NCI-H2171 (cell line): ENCODE results near the gene PDCD11.
"Not testable (repeated sequence)": the region's sequence is repeated elsewhere in the genome, so short reads cannot be mapped to it uniquely, and the experiment has no call there.

ENCODE experiments used
- DNase-seq: peaks from one replicate; lab custom pipeline; 2025; lab: John Stamatoyannopoulos, UW

The PDCD11 gene

DNA sequence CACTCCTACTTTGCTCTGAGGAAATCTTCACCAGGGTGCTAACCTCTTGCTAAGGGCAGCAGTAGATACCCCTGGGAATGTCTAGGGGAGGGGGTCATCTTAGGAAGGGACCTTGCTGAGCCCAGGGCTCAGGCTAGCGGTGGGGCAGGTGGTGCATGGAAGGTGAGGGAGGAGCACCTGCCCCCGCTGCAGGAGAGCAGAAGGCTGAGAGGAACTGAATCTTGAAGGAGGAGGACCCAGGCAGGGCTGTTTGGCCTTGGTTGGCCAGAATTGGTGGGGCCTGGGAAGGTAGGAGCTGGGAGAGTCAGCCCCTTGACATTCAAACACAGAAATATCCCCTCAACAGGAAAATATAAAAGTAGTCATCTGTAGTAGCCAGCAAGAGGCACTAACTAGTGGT lies 75.6 kb downstream of the PDCD11 start:
- no peak for DNase-seq

DNA sequence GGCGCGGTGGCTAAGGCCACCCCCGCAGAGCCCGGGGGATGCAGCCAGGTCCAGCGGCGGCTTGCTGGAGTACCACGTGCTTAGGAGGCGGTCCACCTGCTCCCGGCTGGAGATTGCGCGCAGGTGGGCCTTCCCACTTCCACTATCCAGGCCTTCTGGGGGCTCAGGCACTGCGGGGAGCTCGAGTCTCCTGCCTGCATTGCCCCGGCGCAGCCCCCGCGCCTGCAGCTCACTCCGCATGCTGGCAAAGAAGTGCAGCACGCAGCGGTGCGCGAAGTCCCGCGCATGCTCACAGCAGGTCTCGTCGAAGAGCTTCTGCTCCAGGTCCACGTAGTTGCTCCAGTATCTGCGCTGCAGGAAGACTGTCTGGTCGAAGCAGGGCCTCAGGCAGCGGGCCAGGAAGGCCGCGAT lies 76.8 kb downstream of the PDCD11 start:
- DNase-seq = no peak

DNA sequence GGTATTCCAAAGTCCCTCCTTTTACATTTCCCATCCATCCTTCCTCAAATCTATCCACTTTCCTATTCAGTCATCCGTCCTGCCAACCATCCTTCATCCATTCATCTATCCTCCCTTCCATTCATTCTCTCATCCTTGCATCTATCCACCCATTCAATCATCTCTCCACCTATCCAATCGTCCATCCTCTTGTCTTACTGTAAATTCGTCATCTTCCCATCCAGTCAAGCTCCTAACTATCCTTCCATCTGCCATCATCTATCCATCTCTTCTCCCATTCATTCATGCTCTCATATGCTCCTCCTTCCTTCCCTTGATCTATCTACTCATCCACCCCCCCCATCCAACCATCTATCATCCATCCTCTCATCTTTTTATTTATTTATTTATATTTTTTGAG lies 77.7 kb downstream of the PDCD11 start:
- DNase-seq = no peak

DNA sequence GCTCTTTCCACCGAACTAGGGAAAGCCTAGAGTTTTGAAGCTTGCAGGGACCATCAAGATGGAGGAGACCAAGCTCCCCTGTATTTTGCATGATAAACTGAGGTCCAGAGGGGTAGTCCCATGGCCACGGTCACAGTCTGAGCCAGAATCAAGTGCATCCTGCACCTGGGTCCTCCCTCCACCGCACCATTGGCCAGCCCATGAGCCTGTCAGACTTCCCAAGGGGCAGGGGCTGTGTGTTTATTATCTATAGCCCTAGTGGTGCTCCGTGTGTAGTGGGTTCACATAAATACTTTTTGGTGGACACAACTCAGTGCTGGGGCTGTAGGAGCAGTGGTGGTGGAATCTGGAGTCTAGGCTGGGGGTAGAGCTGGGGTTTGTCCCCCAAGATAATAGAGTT lies 79.0 kb downstream of the PDCD11 start:
- no peak for DNase-seq

DNA sequence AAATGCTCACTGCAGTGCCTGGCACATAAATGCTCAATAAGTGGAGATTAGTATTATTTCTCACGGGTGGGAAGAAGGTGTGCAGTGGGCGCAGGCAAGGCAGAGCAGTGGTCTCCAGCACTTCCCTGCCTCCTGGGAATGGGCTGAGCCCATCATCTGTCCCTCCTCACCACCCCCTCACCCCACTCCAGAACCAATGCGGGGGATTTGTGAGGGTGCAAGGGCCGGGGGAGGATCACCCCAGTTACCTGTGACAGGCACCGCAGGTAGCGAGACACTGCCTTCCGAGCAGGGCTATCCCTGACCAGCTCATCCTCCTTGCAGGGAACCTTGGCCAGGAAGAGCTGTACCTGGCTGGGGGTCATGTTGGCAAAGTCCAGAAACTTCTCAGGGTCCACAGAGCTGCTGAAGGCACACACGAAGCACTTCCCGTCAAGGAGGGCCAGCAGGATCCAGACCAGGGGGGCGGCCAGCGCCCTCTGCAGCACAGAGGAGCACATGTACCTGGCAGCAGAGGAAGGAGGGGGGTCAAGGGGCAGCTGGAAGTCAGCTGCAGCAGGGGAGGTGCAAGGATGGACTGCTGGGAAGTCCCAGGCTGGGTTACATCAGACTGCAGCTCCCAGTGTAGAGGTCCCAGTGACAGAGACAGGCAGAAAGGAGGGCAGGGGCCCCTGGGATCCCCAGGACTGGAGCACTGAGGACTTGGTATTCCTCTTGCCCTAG lies 79.8 kb downstream of the PDCD11 start:
- no peak for DNase-seq

DNA sequence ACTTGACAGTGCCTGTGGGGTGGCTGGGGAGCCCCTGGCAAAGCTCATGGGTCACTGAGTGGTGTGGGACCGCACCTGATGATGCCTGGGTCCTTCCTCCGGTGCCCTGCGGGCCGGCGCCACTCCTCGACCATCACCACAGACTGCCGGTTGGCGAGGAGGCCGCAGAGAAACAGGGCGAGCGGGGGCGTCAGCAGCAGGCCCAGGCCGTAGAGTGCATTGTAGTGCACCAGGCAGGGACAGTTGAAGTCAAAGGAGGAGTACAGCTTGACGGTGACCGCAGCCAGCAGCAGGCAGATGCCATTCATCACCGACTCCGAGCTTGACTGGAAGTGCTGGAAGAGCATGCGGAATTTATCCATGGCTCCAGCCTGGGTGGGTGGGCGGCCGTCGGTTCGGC lies 82.2 kb downstream of the PDCD11 start:
- DNase-seq = no peak

DNA sequence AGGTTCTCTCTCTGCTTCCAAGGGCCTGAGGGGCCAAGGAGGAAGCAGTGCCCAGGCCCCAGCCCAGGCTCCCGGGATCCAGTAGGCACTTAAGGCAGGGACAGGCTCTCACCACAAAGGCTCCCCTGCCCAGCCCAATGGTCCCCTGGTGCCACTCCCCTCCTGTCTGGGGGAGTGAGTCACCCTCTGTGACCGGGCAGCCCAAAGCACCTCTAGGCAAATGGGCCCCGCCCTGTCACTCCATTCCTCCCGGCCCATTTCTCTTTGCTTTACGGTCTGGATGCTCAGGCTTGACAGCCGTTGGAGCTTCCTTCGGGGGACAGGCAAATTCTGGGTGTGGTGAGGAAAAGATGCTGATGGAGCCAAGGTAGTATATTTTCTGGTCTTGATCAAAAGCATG lies 82.7 kb downstream of the PDCD11 start, which contains the start of gene CALHM3:
TSS of gene CALHM3 (minus strand) at position 106 of the 400 bp plus-strand sequence. CDS start 208 bp downstream, outside the sequence.
- no peak for DNase-seq

DNA sequence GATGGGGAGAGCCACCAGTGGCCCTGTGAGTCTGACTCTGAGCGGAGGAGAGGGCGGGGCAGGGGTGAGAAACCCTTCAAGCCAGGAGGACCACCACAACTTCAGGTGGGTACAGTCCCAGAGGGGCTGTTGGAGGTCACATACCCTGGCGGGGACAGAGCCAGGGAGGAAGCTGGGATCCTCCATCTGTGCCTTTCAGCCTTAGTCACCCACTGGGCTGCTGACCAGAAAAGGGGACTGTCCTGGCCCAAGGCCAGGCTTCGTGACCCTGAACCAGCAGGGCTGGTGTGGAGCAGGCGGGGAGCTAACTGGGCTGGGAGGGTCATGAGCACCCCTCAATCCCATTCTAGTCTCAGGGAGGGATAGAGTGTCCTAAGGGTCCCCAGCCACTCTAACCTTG lies 84.1 kb downstream of the PDCD11 start:
- DNase-seq = no peak

DNA sequence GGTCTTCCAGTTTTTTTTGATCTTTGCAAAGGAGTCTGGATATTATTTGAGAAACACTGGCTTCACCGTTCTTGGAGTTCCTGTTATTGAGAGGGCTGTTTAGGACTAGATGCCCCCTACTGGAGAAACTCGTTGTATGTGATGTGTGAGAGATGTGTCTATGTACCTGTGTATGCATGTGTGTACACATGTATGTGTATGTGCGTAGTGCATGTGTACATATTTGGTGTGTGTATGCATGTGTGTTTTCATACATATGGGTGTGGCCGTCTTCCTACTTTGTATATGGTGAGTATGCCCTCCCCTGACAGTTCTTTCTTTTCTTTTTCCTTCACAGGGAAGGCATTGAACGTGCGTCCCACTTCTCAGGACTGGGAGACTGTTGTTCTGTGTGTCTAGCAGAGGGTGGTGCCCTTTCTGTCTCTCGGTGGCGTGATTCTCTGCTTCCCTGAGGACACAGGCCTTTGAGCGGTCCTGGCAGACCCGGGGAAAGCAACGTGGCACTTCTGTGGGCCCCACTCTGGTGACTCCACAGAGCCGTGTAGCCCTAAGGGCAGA lies 85.6 kb downstream of the PDCD11 start:
- no peak for DNase-seq

DNA sequence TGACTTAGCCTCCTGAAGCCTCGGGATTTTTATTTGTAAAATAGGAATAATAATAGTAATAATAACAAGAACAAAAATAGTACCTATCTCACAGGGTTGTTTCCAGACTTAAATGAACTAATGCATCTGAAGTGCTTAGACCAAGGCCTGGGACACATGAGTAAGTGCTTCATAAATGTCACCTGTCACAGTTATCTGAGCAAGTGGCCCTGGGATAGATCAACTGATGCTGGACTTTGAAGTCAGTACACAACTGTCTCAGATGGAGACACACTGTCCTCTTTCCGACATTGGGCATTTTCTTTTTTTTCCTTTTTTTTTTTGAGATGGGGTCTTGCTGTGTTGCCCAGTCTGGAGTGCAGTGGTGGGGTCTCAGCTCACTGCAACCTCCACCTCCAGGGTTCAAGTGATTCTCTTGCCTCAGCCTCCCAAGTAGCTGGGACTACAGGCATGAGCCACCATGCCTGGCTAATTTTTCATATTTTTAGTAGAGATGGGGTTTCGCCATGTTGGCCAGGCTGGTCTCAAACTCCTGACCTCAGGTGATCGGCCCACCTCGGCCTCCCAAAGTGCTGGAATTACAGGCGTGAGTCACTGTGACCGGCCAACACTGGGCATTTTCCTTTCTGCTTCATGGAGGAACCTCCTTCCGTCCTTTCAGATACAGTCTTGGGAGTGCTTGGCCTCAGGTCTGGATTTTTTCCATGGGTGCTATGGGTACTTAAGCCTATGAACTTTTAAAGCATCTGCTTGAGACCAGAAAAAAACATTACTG lies 90.4 kb downstream of the PDCD11 start:
- not testable (repeated sequence) for DNase-seq

DNA sequence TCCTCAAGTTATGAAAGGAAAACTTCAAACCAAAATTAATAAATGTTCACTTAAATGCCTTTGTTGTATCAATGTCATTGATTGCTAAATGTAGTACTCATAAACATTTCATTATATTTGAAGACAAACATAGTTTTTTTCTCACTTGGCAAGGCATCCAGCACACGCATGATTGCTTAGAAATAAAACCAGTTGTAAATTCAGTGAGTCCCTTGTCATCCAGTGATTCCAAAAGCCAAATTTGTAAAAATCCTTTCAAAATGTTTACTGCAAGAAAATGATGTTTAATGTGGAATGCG lies 90.9 kb downstream of the PDCD11 start:
- DNase-seq = no peak

DNA sequence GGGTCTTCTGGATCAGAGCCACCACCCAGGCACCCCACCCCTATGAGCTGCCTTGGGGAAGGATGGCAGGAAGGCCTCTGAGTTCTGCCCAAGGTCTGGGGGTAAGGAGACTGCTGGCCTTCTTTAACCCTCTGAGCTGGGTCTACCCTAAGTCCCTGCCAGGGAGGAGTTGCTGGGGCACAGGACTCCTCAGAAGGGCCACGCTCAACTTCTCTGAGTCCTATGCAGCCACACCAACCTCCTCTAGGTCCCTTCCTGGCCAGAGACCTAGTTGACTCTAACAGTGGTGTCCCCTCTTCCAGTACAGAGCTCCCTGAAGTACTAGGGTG lies 94.5 kb downstream of the PDCD11 start:
- no peak for DNase-seq

DNA sequence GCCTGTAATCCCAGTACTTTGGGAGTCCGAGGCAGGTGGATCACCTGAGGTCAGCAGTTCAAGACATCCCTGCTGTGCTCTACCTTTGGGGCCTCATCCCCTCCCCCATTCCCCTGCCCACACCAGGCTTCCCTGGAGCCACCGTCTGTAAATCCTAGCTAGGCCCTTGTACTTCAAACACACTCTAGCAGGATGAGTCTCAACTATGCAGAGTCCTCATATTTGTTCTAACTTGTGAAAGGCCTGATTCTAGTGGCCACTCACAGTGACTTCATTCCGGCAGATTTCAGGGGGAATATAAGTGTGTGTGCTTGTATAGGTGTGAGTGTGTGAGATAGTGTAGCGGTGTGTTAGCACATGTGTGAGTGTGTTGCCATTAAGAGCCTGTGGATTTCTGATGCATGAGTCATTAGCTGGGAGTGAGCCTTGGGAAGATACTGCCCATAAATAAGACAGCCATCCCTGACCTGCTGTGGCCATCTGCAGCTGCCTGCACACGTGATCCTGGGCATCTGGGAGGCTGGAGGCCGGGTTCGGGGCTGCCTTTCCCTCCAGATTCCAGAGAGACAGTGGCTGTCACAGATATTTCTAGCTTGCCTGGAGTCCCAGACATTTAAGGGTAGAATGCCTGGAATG lies 95.4 kb downstream of the PDCD11 start:
- no peak for DNase-seq

DNA sequence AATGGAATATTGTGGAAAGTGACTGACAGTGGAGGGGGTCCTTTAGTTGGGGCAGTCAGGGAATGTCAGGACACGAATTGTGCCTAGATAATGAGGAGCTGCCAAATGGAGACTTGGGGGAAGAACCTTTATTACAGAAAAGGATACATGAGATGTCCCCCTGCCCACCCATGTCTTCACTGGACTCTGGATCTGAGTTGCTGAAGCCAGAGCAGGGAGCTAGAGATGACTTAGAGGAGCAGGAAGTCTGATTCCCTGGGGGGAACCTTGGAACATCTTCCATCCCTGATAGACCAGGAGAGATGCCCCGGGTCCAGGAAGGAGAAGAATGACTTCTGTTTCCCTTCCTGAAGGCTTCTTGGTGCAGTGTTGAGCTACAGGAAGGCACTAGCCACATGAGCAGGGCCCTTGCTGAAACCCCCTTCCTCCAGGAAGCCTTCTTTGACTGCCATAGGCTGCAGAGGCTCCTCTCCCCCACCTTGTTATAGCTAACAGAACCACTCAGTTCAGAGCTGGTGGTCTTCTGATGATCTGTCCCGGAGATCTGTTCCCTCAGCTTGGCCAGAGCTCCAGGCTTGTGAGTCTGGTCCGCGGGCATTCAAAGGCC lies 96.3 kb downstream of the PDCD11 start:
- no peak for DNase-seq

DNA sequence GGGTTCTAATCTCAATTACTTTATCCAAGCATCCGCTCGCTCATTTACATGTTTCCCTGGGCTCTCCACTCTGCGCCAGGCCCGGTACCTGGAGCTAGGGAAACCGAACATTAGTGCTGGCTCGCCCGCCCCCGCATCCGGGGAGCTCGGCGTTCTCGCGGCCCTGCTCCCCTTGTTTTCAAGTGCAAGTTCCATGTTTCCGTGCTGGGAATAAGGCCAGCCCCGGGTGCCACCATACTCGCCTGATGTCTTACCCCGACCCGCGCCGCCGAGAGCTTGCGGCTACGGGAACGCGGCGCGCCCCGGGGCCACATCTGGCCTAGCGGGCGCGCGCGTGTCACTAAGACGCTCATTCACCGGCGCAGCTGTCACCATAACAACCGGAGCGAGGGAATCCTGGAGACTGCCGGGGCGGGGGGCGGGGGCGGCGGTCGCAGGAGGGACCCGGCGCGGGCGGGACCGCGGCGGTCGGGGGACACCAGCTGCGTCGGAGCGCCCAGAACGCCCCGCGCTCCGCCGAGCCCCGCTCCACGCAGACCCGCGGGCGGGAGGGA lies 97.0 kb downstream of the PDCD11 start, which contains the start of gene NEURL1:
TSS of gene NEURL1 (plus strand) at position 344 of the 554 bp plus-strand sequence. CDS start 683 bp downstream, outside the sequence.
- peak; percentile 5 for DNase-seq

DNA sequence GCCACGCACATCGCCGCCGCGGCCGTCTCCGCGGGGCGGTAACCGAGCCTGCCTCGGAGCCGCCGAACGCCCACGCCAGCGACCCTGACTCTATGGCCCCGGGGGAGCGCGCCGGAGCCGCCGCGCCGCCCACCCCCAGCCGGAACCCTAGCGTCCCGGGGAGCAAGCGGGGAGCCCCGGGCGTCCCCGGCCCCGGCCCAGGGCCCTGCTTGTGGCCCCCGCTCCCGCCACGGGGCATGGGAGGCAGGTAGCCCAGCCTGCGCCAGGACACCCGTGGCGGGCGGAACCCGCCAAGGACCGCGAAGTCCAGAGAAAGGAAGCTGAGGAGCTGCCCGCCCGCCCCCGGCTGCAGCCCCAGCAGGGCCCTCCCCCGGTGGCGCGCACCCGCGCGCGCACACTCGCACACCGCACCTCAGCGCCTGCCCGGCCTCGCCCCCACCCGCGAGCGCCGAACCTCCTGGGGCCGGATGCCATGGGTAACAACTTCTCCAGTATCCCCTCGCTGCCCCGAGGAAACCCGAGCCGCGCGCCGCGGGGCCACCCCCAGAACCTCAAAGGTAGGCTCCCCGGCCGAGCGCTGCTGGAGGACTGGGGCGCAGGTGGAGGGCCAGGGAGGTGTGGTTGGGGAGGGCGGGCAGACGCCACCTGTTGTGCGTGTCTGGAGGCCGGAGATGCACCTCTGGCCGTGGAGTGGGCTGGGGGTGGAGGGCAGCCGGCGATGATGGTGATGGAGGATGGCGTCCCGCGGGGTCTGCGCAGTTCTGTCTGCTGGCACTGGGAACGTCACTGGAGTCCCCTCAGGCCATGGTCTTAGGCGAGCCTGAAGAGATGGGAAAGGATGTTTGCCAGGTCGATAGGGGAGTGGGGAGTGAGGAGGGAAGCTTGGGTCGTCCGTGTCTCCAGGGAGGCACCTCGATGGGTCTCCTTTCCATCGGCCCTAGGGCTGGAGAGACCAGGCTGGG lies 97.8 kb downstream of the PDCD11 start:
- DNase-seq = peak; percentile 3

DNA sequence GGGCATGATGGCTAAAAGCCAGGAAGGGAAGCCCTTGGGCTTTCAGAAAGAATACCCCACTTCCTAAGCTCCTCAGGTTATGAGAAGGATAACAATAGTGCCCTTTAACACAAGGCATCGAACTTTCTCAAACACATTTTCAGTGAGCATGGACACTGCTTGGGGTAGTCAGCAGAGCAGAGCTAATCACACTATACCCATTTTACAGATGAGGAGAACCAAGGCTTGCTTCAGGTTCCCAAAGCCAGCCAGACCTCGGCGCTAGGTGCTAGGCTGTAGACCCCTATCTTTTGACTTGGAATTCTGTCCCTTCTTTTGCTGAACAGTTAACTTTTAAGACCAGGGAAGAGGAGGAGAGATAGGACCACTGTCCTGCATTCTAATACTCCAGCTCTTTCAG lies 98.9 kb downstream of the PDCD11 start:
- no peak for DNase-seq
